Natural killer cell (primary cell): Measurements from ENCODE around the gene CTNNA2. TPM values are rescaled to one million over a fixed set of nuclear protein-coding genes. Genes with fewer than 3 reads are reported as not detected.

Source experiments
- ATAC-seq, 3 donors: fragments of 150-1000 bp in 2 of 3; fragments of 200-7000 bp in 1 of 3; cut with Tn5 transposase; 1 replicate in 1 of 3; 2 replicates in 2 of 3; pipeline ENCODE4 v1.10.0; 2021; ENCODE audit warnings: mild to moderate bottlenecking in 2 of 3, moderate library complexity in 2 of 3
- DNase-seq, 2 donors: peaks; one replicate each; pipeline versions ENCODE4 v3.0.0 to v3.0.0-alpha.2; 2013 to 2021; ENCODE audit warnings: mixed read lengths in 1 of 2
- H3K27ac ChIP-seq: one replicate; pipeline ENCODE4 v1.5.1; 2013; ENCODE audit warnings: mild to moderate bottlenecking, low read length
- H3K27me3 ChIP-seq: one replicate; pipeline ENCODE4 v1.6.1; 2013; ENCODE audit warnings: low read length; ENCODE audit not compliant: control insufficient read depth, insufficient read depth
- H3K36me3 ChIP-seq: one replicate; pipeline ENCODE4 v1.6.1; 2013; ENCODE audit warnings: low read length; ENCODE audit not compliant: control insufficient read depth, insufficient read depth
- H3K4me1 ChIP-seq: one replicate; pipeline ENCODE4 v1.6.1; 2013; ENCODE audit warnings: low read length; ENCODE audit not compliant: control insufficient read depth, insufficient read depth
- H3K4me3 ChIP-seq: one replicate; pipeline ENCODE4 v1.5.1; 2013; ENCODE audit warnings: low read length
- H3K9me3 ChIP-seq: one replicate; pipeline ENCODE4 v1.6.1; 2013; ENCODE audit warnings: low read length; ENCODE audit not compliant: control insufficient read depth, insufficient read depth
- H3K27ac Mint-ChIP-seq, 2 donors: one replicate each; pipeline ENCODE4 v1.8.0; 2022; ENCODE audit warnings: mild to moderate bottlenecking in 2 of 2, mixed read lengths in 2 of 2, moderate library complexity in 1 of 2
- H3K27me3 Mint-ChIP-seq, 2 donors: one replicate each; pipeline ENCODE4 v1.8.0; 2022; ENCODE audit warnings: low read depth in 2 of 2, mixed read lengths in 2 of 2
- H3K36me3 Mint-ChIP-seq: one replicate; pipeline ENCODE4 v1.8.0; 2022; ENCODE audit warnings: mixed read lengths
- H3K4me1 Mint-ChIP-seq, 2 donors: one replicate each; pipeline ENCODE4 v1.8.0; 2022; ENCODE audit warnings: mixed read lengths in 2 of 2
- H3K4me3 Mint-ChIP-seq: one replicate; pipeline ENCODE4 v1.8.0; 2022; ENCODE audit warnings: mild to moderate bottlenecking, moderate library complexity, mixed read lengths
- H3K9me3 Mint-ChIP-seq, 2 donors: one replicate each; pipeline ENCODE4 v1.8.0; 2022; ENCODE audit warnings: mixed read lengths in 2 of 2
- CTCF ChIP-seq: fragments of 200-600 bp; IDR thresholded peaks from one replicate; pipeline ENCODE4 v1.8.0; 2022; ENCODE audit warnings: antibody characterized with exemption
- WGBS: methylation state at CpG from one replicate; pipeline ENCODE4 v1.1.7; 2013; ENCODE audit warnings: missing lambda C conversion rate; ENCODE audit not compliant: insufficient coverage; 5-methylcytosine and 5-hydroxymethylcytosine counted together
- intact Hi-C: fragments of 100-400 bp; cut with micrococcal nuclease; formaldehyde crosslinking; loops from one replicate; pipeline ENCODE4 v1.14.2; 2022
- total RNA-seq, 4 donors: library from RNA; stranded (reverse); fragments of 120-200 nt in 1 of 4; gene quantifications; one replicate each; pipeline versions ENCODE4 v1.2.3 to v1.2.4, GENCODE V29; 2013 to 2022

The CTNNA2 gene
- total RNA-seq, 3 donors from 2014 or later (not counting 1 experiment from before 2014, with no cell fraction given), result not detected

DNA sequence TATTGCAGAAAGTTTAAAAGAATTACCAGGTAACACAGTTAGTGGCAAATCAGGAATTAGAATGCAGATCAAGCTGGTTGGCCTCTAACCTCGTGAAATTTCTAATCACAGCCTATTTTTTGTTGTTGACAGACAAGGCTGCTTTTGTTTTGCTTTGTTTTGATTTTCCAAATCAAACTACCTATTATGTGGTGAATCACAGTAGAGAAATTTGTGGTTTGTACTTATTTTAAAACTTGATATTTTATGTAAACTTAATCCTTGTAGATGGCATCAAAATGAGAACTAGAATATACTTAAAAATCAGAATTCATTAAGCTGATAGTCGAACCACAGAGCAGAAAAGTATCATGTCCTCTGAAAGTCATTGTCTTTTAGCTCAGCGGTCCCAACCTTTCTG lies 258.1 kb downstream of the CTNNA2 start:
- Mint-ChIP-seq H3K27me3 (no peaks in the 10 kb centered on the region), H3K27ac (no peak overlapping the region), H3K36me3 (peaks cover 6% of the 10 kb centered on the region), H3K4me1 (no peaks in the 10 kb centered on the region), H3K9me3 (peaks cover 12 to 16% of the 10 kb centered on the region in 2 donors), H3K4me3 (no peak overlapping the region)
- intact Hi-C loops, result no loop called here
- WGBS, result 68% methylated on average over 3 of the region's 3 CpGs
- Histone ChIP-seq H3K4me3 (no peak overlapping the region), H3K36me3 (no peaks in the 10 kb centered on the region), H3K4me1 (no peaks in the 10 kb centered on the region), H3K27ac (no peak overlapping the region), H3K9me3 (peaks cover 10% of the 10 kb centered on the region), H3K27me3 (no peaks in the 10 kb centered on the region)
- DNase-seq (no peak), ATAC-seq (no peak)
- TF ChIP-seq CTCF, result no peak

DNA sequence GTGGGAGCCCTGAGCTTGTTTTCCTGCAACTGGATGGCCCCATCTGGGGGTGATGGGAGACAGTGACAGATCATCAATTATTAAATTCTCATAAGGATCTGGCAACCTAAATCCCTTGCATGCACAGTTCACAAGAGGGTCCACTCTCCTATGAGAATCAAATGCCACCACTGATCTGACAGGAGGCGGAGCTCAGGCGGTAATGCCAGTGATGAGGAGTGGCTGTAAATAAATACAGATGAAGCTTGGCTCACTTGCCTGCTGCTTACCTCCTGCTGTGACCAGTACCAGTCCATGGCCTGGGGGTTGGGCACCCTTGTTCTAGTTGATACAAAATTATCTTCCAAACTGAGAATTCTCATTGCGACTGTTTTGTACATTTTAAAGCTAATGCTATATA lies 258.6 kb downstream of the CTNNA2 start:
- H3K9me3 ChIP-seq, result peaks cover 10% of the 10 kb centered on the region
- DNase-seq (no peak), ATAC-seq (no peak)
- H3K27ac ChIP-seq, result no peak overlapping the region
- Mint-ChIP-seq H3K27me3 (no peaks in the 10 kb centered on the region), H3K36me3 (peaks cover 6% of the 10 kb centered on the region), H3K4me3 (no peak overlapping the region), H3K27ac (no peak overlapping the region), H3K9me3 (peaks cover 10 to 14% of the 10 kb centered on the region in 2 donors), H3K4me1 (no peaks in the 10 kb centered on the region)
- intact Hi-C loops, result no loop called here
- H3K4me3 ChIP-seq, result no peak overlapping the region
- no peaks in the 10 kb centered on the region for H3K4me1 ChIP-seq
- TF ChIP-seq CTCF, result no peak
- H3K27me3 ChIP-seq, result no peaks in the 10 kb centered on the region
- no peaks in the 10 kb centered on the region for H3K36me3 ChIP-seq
- WGBS, result 90% methylated on average over 2 of the region's 3 CpGs

DNA sequence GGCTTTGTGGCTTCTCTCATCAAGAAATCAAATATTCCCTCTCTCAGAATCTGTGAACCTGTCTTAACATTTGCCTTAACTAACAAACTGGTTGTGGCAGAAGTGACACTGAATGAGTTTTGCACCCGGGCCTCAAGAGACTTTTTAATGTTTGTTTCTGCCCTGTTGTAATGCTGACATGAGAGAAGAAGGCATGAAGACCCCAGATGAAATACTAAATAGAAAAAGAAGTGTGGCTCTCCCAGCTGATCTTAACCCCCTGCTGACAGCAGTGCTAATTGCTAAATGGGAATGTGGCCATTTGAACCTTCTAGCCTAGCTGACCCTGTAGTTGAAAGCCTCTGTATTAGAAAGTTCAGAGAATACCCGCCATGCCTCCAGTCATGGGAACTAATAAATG lies 261.2 kb downstream of the CTNNA2 start:
- TF ChIP-seq CTCF, result no peak
- no peaks in the 10 kb centered on the region for H3K27me3 Mint-ChIP-seq
- 100% methylated on average over 2 of the region's 2 CpGs for WGBS
- no peaks in the 10 kb centered on the region for H3K9me3 ChIP-seq
- no peak overlapping the region for H3K27ac ChIP-seq
- H3K4me3 ChIP-seq, result no peak overlapping the region
- no peaks in the 10 kb centered on the region for H3K27me3 ChIP-seq
- no peaks in the 10 kb centered on the region for H3K4me1 ChIP-seq
- no peak overlapping the region for H3K4me3 Mint-ChIP-seq
- intact Hi-C loops, result no loop called here
- ATAC-seq, result no peak
- no peaks in the 10 kb centered on the region for H3K36me3 ChIP-seq
- no peak for DNase-seq
- H3K27ac Mint-ChIP-seq, result no peak overlapping the region
- H3K36me3 Mint-ChIP-seq, result no peaks in the 10 kb centered on the region
- no peaks in the 10 kb centered on the region for H3K4me1 Mint-ChIP-seq
- peaks cover 6 to 13% of the 10 kb centered on the region in 2 donors for H3K9me3 Mint-ChIP-seq

DNA sequence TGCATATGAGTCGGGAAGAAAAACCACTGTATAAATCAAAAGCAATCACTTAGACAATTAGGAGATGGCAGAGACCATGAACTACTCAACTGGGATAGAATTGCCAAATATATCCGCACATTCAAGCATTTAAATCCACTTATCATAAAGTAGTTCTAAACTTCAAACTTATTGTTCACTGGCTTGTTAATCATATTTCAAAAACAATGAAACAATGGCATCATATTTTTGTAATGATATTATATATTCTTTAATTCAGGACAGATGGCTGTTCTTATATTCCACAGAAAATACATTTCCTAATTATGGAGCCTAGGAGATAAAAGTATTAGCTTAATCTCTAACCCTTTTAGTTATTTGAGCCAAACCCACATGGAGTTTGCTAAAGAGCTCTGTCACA lies 263.6 kb downstream of the CTNNA2 start:
- no peak overlapping the region for H3K27ac ChIP-seq
- H3K9me3 Mint-ChIP-seq, result peaks cover 6 to 17% of the 10 kb centered on the region in 2 donors
- TF ChIP-seq CTCF, result no peak
- no peaks in the 10 kb centered on the region for H3K9me3 ChIP-seq
- no peak overlapping the region for H3K4me3 Mint-ChIP-seq
- DNase-seq, result no peak
- H3K27ac Mint-ChIP-seq, result no peak overlapping the region
- no peaks in the 10 kb centered on the region for H3K4me1 ChIP-seq
- H3K27me3 Mint-ChIP-seq, result no peaks in the 10 kb centered on the region
- no peaks in the 10 kb centered on the region for H3K36me3 ChIP-seq
- H3K4me3 ChIP-seq, result no peak overlapping the region
- ATAC-seq, result no peak
- intact Hi-C loops, result no loop called here
- no peaks in the 10 kb centered on the region for H3K4me1 Mint-ChIP-seq
- H3K36me3 Mint-ChIP-seq, result no peaks in the 10 kb centered on the region
- WGBS, result 78% methylated on average over 1 of the region's 2 CpGs
- H3K27me3 ChIP-seq, result no peaks in the 10 kb centered on the region
